GM10266 (cell line): ENCODE data around the gene MED13.
A peak's percentile ranks its signal among the peaks of the same experiment; 100 is the strongest.

ENCODE experiments used
- DNase-seq: peaks from one replicate; pipeline ENCODE4 v3.0.0; 2012; ENCODE audit errors: extremely low spot score
- TF ChIP-seq, protein P1 (sequence below): IDR thresholded peaks from 2 replicates; pipeline ENCODE4 v1.5.1; 2012; ENCODE audit warnings: mild to moderate bottlenecking, low read depth; ENCODE audit not compliant: control insufficient read depth, insufficient read depth; ENCODE audit errors: missing control alignments

Gene MED13

DNA sequence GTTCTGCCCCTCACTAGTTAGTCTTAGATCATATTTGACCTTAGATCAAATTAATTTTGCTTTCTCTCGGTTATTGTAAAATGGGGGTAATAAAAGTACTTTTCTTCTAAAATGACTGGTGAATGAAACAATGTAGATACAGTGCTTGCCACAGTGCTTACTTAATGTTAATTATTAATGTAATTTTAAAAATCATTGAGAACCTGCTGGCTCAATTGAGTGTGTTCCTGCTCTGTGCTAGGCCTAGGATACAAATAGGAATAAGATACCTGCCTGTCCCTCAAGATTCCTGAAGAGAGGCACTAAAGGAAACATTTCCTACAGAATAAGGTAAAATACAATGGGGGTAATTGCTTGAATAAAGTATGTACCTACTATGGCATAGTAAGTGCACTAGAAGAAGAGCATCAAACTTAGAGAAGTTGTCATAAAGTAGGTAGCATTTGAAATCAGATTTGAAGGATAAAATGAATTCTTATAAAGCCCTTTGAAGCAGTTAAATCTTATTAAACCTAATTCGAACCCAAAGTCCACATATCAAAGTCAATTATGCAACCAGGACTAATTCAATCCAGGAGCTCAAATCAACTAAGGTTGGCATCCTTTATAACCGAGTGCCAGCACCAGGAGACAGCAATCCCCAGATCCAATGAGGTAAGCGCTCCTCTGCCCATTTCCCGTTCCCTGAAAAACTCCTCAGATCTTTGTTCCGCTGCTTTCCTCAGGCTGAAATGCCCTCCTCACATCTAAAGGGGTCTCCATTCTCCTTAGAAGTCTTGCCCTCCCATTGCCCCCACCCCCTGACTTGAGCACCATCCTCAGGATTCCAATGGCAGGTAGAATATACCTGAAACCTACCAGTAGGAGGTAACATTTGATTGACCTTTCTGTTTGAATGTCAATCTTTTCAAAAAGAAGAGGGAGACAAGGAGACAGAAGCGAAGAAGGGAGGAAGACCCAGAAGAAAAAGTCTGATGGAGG, 2.4 kb upstream of the MED13 start:
- DNase-seq = no peak
- TF ChIP-seq, protein P1, sequence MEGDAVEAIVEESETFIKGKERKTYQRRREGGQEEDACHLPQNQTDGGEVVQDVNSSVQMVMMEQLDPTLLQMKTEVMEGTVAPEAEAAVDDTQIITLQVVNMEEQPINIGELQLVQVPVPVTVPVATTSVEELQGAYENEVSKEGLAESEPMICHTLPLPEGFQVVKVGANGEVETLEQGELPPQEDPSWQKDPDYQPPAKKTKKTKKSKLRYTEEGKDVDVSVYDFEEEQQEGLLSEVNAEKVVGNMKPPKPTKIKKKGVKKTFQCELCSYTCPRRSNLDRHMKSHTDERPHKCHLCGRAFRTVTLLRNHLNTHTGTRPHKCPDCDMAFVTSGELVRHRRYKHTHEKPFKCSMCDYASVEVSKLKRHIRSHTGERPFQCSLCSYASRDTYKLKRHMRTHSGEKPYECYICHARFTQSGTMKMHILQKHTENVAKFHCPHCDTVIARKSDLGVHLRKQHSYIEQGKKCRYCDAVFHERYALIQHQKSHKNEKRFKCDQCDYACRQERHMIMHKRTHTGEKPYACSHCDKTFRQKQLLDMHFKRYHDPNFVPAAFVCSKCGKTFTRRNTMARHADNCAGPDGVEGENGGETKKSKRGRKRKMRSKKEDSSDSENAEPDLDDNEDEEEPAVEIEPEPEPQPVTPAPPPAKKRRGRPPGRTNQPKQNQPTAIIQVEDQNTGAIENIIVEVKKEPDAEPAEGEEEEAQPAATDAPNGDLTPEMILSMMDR = no peak

DNA sequence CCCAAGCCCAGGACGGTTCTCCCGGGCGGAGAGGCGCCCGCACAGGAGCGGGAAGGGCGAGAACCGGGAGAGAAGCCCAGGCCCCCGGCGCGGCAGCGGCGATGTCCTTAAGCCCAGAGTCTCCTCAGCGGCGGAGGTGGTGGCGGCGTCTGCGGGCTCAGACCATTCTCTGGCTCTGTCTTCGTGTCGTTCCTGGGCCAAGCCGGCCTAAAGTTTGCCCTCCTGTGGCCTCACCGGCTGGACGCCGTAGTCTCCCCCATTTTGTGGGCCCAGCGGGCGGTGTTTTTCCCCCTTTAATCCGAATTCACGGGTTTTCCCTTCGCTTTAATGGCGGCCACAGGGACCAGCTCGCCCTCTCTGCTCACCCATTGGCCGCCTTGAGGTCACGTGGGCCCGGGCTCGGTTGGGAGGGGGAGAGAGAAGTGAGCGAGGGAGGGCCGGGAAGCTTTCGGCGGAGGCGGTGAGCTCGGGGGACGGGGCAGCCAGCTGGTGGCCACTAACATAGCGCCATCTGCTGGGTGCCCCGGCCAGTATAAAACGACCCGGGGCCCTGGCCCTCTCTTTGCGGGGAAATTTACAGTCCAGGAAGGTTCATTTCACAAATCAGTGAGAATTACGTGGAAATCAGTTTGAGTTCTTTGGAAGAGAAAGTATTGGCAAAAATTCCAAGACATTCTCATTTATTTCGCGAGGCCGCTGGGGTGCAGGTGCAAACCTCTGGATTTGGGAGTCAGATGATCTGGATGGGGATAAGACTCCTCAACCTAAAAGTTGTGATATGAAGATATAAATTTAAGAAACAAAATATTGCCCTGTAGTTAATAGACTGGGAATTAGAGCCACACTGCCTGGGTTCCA, 762 bp upstream of the MED13 start:
- DNase-seq = peak; percentile 99
- TF ChIP-seq, protein P1 = peak; percentile 81

DNA sequence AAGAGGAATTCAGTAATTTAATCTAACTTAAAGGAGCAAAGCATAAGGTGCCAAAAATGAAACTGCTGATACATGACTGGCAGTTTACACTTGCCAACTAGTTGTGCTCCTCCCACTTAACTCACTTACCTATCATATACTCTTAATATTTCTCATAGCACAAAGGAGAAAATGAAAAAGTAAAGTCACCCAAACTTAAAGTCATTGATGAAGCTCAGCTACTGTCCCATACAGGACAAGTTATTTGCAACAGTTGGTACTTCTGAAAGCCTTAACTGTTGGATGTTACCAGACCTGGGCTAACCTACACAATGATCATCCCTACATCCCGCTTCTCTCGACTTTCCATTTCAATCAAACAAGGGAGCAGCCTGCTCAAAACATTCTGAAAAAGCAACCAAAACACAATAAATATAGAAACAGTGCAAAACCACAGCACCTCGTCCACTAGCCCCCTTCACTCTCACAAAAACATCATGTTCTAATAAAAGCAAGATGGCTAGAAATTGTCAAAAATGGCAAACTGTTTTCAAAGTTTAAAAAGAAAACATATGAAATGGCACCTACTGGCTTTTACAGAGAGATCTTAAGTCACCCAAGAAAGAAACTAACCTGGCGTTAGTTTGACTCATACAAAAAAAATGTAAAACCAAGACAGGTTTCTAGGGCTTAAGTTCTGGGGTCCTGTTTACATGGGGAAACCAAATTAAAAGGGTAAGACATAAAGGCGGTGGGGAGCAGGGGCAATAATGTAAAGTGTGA, 868 bp downstream of the MED13 start:
- TF ChIP-seq, protein P1 = no peak

DNA sequence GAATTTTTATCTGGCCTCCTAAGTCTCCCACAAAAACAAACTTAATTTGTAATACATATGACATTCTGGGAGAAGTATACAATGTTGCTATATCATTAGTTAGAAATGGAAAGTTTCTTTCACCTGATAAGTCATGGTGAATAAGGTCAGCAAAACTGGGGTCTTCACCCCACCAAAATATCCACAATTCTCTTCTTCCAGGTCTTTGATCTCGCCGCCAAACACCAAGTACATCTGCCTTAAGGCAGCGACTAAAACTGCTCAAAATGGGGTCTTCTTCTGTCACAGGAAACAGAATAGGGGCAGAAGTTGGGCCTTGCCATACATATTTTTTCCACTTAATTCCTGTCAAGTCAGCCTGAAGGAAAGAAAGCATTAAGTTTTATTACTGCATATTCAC, 2.1 kb downstream of the MED13 start:
- TF ChIP-seq, protein P1 = no peak
- DNase-seq = no peak

More for the DNA sequence above, 868 bp downstream of the MED13 start:
- no peak for DNase-seq

DNA sequence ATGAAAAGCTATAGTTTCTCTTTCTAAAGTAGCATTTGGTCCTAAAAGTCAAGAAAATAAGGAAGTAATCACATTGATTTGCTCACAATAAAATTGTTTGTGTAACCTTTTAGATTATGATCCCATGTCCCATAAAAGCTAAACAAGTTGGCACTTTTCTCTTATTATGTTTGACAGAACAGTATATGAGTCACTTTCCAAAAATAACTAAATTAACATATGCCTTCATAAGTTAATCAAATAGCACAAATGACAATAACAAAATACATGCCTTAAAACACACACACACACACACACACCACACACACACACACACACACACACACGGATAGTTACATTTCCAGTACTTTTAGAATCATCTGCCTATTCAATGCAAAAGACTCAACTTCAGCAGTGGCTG, 2.8 kb downstream of the MED13 start:
- DNase-seq = no peak
- TF ChIP-seq, protein P1 = no peak

DNA sequence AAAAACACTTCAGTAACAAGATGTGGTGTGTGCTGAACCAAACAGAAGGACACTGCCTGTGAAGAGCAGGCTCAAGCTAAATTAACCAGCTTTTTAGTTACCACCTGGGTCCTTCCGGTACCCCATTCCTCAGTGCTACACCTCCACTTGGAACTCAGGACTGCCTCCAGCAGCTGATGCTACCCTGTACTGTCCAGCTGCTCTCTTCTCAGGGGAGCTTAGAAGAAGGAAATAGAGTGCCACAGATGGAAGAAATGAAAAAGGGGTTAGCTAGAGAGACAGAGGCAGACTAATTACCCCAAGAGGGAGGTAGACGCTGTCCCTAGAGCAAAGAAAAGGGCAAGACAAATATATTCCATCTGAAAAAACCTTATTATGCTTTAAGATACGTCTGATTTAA, 5.7 kb downstream of the MED13 start:
- TF ChIP-seq, protein P1 = no peak
- DNase-seq = no peak
